SH-SY5Y (cell line): ENCODE measurements around the gene ANAPC10.

Source experiments
- GATA2 ChIP-seq: IDR thresholded peaks from 2 replicates; pipeline ENCODE4 v1.6.1; 2011; ENCODE audit warnings: mild to moderate bottlenecking, low read depth, low read length
- GATA3 ChIP-seq: IDR thresholded peaks from 2 replicates; pipeline ENCODE4 v1.6.1; 2011; ENCODE audit warnings: low read depth, mild to moderate bottlenecking, low read length, moderate library complexity

Gene ANAPC10

GRCh38 chr4:144989306-144989705, 108.7 kb downstream of the ANAPC10 start:
- TF ChIP-seq GATA2 (no peak), GATA3 (no peak)

GRCh38 chr4:144985531-144985930, 112.5 kb downstream of the ANAPC10 start:
- no peak for TF ChIP-seq GATA3

DNA sequence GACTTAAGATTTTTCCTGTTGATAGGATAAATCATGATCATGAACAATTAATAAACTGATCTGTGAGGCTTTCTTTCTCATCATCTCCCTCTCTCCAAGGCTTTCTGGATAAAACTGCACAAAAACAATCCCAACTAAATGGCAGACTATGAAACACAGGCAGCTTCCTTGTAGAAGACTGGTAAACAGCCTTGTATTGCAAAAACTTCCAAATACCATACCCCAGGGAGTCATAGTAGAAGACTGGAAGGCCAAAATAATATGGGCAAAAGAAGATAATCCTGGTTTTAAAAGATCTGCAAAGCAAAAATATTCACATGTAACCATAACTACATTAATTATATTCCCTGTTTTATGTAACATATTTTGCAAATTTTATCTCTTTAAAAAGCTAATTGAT, 113.0 kb downstream of the ANAPC10 start:
- TF ChIP-seq GATA3 (no peak), GATA2 (no peak)

DNA sequence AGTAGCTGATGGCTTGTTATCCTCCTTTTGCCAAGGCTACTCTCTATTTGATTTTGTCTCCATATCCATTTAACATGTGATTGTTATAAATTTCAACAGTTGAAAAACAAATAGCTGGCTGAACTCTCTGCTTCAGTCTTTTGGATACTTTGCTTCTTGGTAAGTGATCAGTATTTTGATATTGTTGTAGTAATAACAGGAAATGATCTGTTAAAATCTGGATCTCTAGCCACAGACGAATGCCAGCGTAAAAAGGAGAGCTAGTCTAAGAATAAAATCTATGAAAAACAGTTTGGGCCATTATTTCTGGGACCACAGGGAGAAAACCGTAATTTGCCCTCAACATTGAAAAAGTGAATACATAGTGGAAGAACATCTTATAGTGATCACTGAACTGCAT, 113.8 kb downstream of the ANAPC10 start:
- TF ChIP-seq GATA3, result no peak
- TF ChIP-seq GATA2, result no peak

DNA sequence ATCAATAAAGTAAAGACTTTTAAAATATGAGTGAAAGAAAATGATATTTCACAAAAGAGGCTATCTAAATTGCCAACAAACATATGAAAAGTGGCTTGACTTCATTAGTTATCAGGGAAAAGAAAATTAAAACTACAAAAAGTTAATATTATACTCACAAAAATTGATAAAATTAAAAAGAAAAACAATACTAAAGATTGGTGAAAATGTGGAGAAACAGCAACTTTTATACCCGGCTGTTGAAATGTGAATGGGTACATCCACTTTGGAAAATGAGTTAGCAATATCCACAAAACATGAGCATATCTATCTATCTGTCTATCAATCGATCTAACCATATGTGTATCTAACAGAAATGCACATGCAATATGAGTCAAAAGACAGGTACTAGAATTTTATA, 122.3 kb downstream of the ANAPC10 start:
- TF ChIP-seq GATA3 (no peak), GATA2 (no peak)

DNA sequence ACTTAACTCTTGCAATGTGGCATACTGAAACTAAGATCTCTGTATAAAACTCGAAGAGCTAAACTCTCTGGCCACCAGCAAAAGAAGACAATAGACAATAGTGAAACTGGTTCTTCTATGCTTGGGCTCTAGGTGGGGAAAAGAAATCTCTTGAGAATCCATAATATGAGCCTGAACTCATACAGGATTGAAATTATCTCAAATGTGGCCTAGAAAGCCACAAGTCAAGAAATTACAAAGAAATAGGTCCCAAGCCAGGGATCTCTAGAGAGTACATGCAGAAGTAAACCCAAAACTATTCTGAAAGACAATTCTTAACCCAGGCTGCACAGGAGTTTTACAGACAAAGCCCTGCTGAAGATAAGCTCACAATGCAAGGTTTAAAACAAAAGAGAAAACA, 127.4 kb downstream of the ANAPC10 start:
- TF ChIP-seq GATA2 (no peak), GATA3 (no peak)

- TF ChIP-seq GATA2, result no peak
- no peak for TF ChIP-seq GATA3
Measured at GRCh38 chr4:144969821-144970220, 128.2 kb downstream of the ANAPC10 start.

DNA sequence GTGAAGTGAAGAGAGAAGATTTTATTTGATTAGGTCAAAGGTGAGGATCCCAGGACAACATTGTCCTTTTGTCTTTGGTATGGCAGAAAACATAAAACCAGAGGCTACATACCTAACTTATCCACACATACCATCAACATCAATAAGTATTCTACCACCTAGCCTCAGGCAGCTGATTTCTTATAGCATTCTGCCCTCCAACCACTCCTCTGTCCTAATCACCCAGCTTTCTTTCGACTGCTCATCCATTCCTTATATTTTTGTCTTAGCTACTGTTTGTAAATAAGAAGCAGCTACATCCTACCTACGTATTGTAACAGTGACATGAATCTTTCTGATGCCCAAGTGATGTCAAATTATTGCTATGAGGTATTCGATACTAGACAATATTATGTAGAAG, 129.4 kb downstream of the ANAPC10 start:
- TF ChIP-seq GATA3 (no peak), GATA2 (no peak)

GRCh38 chr4:144967161-144967560, 130.8 kb downstream of the ANAPC10 start:
- TF ChIP-seq GATA3, result no peak
- TF ChIP-seq GATA2, result no peak

GRCh38 chr4:144962300-144962699, 135.7 kb downstream of the ANAPC10 start:
- TF ChIP-seq GATA2 (no peak), GATA3 (no peak)

GRCh38 chr4:144955104-144955503, 142.9 kb downstream of the ANAPC10 start:
- no peak for TF ChIP-seq GATA3
- TF ChIP-seq GATA2, result no peak

GRCh38 chr4:144954230-144954629, 143.8 kb downstream of the ANAPC10 start:
- no peak for TF ChIP-seq GATA3
- no peak for TF ChIP-seq GATA2

DNA sequence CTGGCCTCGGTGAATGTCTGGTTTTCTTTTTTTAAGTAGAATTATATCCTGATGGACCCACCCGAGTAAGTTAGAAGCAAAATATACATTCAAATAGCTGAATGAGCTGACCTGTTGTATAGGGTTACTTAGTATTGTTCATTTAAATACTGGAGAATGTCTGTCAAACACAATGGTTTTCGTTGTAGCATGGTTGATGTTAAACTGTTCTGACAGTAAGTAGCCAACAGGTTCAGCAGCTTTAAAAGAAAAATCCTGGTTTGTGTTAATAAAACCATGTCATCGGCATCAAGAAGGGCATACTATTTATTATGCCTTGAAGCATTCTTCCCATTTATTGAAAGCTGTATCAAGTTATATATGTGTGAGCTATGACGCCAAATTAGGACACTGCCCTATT, 149.6 kb downstream of the ANAPC10 start:
- TF ChIP-seq GATA3 (no peak), GATA2 (no peak)

DNA sequence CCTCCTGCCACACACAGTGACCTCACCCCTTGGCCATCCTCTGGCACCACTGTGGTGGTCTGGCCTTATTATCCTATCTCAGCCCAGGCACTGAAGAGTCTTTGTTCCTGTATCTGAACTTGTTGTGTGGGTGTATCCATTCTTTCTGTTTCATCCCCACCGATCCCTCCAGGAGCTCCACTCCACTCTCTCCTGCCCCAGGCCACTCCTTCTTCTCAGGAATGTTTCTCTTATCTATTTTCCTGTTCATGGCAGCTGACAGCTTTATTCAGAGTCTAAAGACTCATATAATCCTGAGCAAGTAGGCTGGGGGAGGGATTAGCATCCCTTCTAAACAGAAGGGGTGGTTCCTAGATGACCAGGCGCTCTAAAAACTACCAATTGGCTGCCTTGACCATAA, 150.0 kb downstream of the ANAPC10 start:
- no peak for TF ChIP-seq GATA2
- no peak for TF ChIP-seq GATA3
